ENCODE results near the gene ATOH7. TPM values are rescaled to one million over a fixed set of nuclear protein-coding genes. Genes with fewer than 3 reads are reported as not detected.

ATOH7 gene
- polyA plus RNA-seq, 3 donors = 0.04 to 0.32 TPM; not detected in 1

DNA sequence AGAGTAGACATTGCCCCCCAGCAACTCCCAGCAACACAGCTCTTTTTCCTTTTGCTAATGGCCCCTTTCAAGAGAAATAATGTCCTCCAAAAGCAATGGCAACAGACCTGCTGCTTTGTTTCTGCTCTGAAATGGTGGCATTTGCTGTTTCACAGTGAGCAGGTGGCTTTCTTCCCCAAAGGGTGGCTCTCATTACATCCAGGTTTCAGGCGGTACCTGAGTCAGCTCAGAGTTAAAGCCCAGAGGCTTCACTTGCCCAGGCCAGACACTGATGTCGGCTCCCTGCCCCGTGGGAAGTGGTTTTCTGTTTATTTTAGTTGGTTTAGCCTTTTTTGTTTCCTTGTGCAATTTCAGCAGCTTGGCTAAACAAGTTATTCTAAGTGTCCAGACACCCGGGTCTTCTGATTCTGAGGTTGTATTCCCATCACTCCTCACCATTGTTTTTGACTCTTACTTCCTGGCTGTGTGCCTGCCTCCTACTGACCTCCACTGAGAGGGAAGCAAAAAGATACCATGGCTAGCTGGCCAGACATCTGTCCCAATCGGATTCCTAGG lies 7.8 kb upstream of the ATOH7 start:
- WGBS, 3 donors = 61 to 75% (median 70%) methylated on average over 5 of the region's 5 CpGs
- H3K27ac ChIP-seq (ENCODE audit: low read depth, low read length) = no peak overlapping the region

DNA sequence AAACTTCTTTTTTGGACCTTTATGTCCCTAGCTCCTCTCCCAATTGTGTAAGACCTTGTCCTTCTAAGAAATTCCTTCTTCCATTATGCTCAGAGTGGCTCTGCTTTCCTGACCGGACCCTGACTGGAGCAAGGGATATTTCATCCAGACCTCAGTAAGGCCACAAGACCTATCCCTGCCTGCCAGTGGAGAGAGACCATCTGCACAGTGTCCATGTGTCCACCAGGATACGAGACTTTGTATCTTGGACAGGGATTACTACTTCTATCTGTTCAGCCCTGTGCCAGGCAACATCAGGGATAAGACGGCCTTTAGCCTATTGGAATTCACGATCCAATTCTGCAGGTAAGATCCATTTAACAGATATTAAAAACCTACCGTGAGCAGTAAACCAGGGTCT lies 7.2 kb upstream of the ATOH7 start:
- 95 to 96% (median 95%) methylated on average over 5 of the region's 5 CpGs for WGBS, 3 donors
- H3K27ac ChIP-seq (ENCODE audit: low read depth, low read length) = no peak overlapping the region

DNA sequence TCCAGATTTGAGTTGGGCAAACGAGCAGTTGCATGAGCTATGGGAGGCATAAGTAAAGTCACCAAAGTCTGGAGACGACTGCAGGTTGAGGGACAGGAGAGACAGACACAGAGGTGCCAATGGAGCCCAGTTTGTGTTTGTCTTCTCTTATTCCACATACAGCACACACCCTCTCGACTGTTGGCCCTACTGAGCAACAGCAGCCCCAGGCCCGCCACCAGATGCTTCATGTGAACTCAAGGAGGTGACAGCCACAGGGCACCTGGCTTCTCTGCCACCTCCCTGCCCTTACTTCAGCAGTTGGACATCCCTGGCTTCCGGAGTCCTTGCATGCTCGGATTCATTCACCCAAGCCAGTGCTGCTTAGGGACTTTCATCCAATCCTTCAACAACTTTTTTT lies 6.5 kb upstream of the ATOH7 start:
- H3K27ac ChIP-seq (ENCODE audit: low read depth, low read length) = no peak overlapping the region
- 86 to 93% (median 91%) methylated on average over 6 of the region's 6 CpGs for WGBS, 3 donors

DNA sequence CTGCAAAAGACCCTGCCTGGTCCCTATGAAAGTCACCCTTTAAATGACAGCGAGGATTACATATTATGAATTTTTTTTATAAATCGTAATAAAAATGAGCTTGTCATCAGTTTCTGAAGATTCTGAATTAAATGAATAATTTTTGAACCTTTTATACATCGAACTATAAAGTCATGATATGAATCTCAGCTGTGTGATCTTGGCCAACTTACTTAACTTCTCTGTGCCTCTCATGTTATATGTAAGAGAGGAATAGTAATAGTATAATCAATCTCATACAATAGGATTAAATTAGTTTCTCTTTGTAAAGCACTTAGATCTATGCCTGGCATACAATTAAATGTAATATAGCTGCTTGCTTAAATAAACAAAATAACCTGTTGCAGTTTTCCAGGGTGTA lies 5.3 kb upstream of the ATOH7 start:
- 90 to 93% (median 92%) methylated on average over 3 of the region's 3 CpGs for WGBS, 3 donors

DNA sequence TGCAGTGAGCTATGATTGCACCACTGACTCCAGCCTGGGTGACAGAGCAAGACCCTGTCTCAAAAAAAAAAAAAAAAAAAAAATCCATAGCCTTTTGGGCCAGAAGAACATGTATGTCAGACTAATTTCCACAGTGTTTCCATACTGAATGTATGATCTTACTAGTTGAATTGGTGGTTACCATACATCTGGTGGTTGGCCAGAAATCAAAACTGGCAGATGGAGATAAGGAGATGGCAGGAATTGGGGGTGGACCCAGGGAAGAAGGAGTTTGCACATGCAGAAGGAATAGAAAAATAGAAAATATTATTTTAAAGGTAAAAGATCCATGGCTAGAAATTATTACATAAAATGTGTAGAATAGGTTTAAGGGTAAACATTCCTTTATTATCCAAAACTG lies 3.7 kb upstream of the ATOH7 start:
- no peak overlapping the region for H3K27ac ChIP-seq (ENCODE audit: low read depth, low read length)

More for the DNA sequence above, 5.3 kb upstream of the ATOH7 start:
- H3K27ac ChIP-seq (ENCODE audit: low read depth, low read length) = no peak overlapping the region

DNA sequence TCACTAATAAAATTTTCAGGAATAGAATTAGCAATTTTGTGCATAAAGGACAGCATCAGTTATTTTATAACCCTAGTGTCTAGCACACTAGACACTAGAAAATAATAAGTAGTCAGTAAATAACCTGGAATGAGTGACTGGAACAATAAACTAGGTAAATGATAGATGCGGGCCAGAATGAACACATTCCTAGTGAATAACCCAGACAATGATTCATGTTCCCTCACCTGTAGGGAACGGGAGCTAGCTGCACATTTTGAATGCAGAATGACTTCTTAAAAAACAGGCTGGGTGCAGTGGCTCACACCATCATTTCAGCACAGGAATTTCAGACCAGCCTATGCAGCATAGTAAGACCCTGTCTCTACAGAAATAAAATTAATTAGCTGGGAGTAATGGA lies 3.2 kb upstream of the ATOH7 start:
- WGBS, 3 donors = 74 to 84% (median 81%) methylated on average over 2 of the region's 2 CpGs
- H3K27ac ChIP-seq (ENCODE audit: low read depth, low read length) = no peak overlapping the region

DNA sequence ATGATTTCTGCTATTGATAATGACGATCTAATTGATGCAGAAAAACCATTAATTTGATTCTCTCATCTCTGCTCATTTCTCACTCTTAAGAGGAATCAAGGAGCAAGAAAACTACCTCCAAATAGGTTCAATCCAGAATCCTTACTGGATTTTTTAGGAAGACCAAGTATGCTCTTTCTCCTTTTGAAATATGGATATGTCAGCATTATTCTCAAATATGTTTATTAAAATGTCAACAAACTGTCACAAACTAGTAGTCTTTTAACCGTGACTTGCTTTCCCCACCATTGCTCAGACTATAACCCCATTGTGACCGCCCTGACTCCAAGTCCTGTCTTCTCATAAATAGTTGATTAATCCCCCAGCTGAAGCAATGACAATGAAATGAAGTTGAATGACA lies 1.1 kb upstream of the ATOH7 start:
- WGBS, 3 donors = 82 to 87% (median 82%) methylated on average over 3 of the region's 3 CpGs
- no peak overlapping the region for H3K27ac ChIP-seq (ENCODE audit: low read depth, low read length)

DNA sequence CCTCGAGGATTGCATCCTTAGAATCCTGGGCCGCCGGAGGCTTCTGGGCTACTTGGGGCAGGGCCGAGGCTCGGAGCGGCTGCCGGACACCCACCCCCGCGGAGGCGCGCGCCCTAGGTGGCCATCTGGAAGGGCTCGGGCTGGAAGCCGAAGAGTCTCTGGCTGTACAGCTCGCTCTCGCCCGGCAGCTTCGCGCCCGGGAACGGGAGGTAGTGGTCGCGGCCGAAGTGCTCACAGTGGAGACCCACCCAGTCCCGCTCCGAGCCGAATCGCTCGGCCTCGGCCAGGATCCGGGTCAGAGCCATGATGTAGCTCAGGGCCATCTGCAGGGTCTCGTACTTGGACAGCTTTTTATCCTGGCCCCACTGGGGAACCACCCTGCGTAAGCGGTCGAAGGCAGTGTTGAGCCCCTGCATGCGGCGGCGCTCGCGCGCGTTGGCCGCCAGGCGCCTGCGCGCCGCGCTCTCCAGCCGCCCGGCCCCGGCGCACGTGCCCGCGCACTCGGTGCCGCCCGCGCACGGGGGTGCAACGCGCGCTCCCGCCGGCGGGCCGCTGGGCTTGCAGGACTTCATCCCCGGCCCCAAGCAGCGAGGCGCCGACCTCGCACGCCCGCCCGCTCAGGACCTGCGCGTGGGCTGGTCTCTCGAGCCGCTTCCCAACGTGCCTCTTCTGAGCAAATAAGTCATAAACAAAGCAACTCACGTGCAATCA lies 652 bp downstream of the ATOH7 start:
- H3K27ac ChIP-seq (ENCODE audit: low read depth, low read length) = no peak overlapping the region
- 0 to 1% (median 1%) methylated on average over 80 to 81 of the region's 81 CpGs for WGBS, 3 donors

DNA sequence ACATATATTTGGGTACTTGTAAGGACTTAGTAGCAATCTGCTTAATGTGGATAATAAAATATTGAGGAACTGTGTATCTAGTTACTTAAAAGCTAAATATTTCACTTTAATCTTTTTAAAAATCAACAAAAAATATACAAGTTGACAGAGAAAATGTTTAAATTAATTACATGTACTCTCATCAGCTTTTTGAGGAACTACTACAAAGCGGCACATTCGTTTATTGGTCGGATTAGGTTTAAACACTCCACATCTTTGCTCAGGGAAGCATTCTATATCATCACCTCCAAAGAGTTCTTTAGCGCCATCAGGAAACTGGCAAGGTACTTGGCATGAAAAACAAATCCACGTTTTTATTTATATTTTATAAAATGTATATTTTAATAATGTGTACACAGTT lies 1.6 kb downstream of the ATOH7 start:
- 77 to 82% (median 79%) methylated on average over 5 of the region's 5 CpGs for WGBS, 3 donors
- no peak overlapping the region for H3K27ac ChIP-seq (ENCODE audit: low read depth, low read length)

DNA sequence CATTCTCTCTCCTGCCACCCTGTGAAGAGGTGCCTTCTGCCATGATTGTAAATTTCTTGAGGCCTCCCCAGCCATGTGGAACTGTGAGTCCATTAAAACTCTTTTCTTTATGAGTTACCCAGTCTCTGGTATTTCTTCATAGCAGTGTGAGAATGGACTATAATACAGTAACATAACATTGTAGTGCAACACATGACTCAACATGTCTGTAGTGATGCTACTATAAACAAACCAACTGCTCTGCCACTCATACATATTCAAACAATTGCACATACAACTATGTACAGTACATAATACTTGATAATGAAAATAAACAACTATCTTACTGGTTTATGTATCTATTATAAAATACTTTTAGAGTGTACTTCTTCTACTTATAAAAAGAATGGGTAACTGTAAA lies 7.1 kb downstream of the ATOH7 start:
- H3K27ac ChIP-seq (ENCODE audit: low read depth, low read length) = no peak overlapping the region

DNA sequence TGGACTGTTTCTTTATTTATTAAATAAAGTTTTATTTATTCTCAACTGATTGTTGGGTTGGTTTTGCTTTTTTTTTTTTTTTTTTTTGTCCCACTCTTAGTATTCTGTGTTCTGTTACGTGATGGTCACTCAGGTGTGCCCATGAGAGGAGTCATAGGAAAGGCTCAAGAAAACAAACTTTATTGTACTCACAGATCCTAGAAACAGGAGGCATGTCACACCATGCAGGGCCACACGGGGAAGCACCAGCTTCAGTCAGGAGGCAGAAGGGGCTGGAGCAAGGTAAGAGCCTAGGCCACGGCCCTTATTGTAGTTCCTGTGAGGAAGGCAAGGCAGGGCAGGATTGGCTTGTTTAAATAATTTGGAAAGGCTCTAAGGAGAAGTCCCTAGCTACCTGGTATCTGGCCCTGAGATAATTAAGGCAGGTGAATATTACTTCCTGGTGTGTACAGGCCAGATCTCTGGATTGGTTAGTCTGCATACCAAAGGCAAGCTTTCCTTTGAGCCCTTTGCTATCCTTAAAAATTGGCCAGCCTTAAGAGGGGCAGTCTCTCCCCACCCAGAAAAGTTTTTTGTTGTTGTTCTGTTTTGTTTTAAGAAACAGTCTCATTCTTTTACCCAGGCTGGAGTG lies 8.3 kb downstream of the ATOH7 start:
- H3K27ac ChIP-seq (ENCODE audit: low read depth, low read length) = no peak overlapping the region
- WGBS, 3 donors = 77 to 87% (median 80%) methylated on average over 3 of the region's 3 CpGs

DNA sequence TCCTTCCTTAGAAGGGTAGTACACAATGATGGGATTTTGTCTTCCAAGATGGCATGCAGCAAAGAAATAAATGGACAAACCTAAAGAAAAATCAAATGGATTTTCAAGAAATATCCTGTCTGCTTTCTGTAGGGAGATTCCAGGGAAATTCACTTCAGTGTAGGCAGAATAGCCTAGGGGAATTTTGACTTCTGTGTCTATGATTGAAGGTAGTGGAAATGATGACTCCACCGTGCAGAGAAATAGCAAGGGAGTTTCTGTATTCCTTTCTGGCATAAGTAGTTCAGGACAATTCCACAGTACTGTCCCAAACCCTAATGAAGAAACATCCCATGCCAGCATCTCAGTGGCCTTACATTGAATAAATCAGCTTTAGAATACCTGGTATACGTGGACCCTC lies 9.5 kb downstream of the ATOH7 start:
- no peak overlapping the region for H3K27ac ChIP-seq (ENCODE audit: low read depth, low read length)
- WGBS, 3 donors = 75 to 88% (median 84%) methylated on average over 2 of the region's 2 CpGs

DNA sequence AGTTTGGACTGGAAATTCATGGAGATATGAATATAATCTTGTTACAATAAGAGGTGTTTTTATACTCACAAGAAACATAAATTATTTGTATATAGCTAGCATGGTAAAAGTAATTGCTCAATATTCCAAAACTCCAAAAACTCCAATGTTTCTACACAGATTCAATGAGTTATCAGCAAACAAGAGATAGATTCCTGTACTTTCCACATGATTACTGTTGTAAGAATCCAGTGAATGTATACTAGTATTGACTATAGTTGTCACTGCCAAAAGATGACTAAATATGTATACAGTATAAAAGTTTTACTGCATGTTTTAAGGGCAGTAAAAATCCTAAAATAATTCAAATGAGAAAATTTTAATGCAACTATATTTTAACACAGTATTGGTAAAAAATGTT lies 10.7 kb downstream of the ATOH7 start:
- H3K27ac ChIP-seq (ENCODE audit: low read depth, low read length) = no peak overlapping the region

DNA sequence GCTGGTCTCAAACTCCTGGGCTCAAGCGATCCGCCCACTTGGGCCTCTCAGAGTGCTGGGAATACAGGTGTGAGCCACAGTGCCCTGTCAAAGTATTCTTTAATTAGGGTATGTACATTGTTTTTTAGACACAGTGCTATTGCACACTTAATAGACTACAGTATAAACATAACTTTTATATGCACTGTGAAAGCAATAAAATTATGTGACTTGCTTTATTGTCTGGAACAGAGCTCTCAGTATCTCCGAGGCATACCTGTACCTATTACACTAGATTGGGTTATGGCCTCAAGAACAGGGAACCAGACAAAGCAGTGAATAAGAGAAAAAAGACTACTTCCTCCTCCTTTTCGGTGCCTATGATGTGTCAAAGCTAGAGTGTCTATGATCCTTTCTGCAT lies 13.1 kb downstream of the ATOH7 start:
- no peak overlapping the region for H3K27ac ChIP-seq (ENCODE audit: low read depth, low read length)
- 77 to 93% (median 88%) methylated on average over 4 of the region's 4 CpGs for WGBS, 3 donors

DNA sequence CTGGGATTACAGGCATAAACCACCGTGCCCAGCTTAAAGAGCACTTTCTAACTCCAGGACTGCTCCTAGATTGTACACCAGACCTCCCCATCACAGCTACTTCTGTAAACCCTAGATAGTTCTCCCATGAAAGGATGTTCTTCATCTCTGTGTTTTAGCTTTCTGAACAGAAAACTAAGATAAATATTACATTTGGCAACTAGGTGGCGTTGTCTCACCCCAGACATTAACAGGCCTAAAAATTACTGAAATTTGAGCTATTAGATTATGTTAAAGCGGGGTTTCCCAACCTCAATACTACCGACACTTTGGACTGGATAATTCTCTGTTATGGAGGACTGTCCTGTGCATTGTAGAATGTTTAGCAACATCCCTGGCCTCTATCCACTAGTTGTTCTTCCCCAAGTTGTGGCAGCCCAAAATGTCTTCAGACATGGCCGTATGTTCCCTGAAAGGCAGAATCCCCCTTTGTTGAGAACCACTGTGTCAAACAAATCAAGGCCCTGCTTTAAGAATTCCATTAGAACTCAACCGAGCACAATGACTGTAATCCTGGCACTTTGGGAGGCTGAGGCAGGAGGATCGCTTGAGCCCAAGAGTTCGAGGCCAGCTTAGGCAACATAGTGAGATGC lies 19.1 kb downstream of the ATOH7 start:
- H3K27ac ChIP-seq (ENCODE audit: low read depth, low read length) = no peak overlapping the region
- WGBS, 3 donors = 54 to 60% (median 54%) methylated on average over 8 of the region's 8 CpGs

DNA sequence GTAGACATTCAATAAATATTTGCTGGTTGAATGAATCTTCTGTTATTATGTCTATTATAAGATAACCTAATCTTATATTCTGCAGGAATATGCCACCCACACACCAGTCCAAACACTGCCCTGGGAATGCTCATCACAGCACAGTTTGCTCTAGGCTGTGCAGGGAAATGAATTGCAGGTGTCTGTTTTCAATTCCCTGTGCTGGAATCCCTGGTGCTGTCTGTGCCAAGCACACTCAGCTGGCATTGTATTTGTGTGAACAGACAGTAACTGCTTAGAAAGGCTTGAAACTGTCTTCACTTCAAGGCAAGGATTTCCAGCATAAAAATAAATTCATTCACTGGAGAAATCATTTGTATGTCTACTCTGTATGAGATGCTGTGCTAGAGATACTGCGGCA lies 20.2 kb downstream of the ATOH7 start:
- H3K27ac ChIP-seq (ENCODE audit: low read depth, low read length) = no peak overlapping the region
- WGBS, 3 donors = 70 to 88% (median 78%) methylated on average over 1 of the region's 1 CpG

DNA sequence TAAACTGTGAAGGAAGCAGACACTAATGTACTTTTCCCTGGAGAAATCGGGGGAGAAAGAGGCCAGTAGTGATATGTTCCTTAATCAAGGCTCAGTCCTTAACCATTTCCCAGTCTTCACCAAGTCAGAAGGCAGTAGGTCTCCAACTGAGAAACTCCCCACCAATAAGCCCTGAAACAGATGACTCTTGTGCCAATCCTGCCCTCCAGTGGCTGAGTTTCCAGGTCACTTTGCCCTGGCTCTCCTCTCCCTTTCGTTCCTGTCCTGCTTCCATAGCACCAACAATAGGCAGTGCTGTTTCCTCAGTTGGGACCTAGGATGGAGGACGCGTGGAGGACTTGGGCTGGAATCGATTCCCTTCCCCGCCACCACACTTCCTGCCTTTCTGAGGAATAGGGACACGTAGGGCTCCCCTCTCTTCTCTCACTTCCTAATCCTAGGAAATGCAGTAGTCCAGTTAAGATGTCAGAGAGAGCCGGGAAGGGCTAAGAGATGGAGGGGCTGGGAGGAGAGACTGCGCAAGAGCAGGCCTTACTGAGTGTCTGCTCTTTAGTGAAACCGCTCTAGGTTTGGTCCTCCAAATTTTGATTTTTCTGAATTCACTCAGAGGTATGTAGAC lies 23.4 kb downstream of the ATOH7 start:
- 49 to 67% (median 50%) methylated on average over 10 of the region's 10 CpGs for WGBS, 3 donors
- no peak overlapping the region for H3K27ac ChIP-seq (ENCODE audit: low read depth, low read length)

DNA sequence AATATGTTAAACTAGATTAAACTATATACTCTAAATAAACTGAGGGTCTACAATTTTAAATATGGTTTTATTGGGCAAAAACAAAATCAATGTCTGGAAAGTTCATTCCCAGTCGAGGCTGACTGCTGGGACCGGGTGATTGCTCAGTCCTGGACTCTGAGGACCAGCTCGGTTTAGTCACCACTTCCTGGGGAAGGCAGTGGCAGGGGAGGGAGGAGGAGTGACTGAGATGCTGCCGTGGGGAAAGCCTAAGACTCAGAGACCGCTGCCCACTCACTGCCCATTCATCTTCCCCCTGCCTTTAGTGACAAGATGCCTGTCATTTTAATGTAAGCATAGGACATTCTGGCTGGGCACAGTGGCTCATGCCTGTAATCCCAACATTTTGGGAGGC lies 29.0 kb downstream of the ATOH7 start:
- no peak overlapping the region for H3K27ac ChIP-seq (ENCODE audit: low read depth, low read length)
- 14 to 50% (median 24%) methylated on average over 5 of the region's 5 CpGs for WGBS, 3 donors

DNA sequence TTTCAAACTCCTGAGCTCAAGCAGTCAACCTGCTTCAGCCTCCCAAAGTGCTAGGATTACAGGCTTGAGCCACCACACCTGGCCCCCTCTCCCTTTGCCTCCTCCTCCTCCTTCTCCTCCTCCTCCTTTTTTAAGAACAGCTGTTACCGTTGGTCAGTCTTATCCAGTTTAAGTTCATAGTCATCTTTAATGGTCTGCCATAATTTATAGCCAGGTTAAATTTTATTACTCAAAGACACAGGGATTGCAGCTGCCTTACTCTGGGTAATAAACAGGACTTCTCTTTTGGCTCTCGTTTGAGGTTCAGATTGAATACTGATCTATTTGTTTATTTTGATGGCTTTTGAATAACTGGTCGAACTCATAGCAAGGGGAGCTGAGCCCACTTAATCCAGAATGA lies 35.2 kb downstream of the ATOH7 start:
- WGBS, 3 donors = 44 to 61% (median 60%) methylated on average over 3 of the region's 3 CpGs
- H3K27ac ChIP-seq (ENCODE audit: low read depth, low read length) = no peak overlapping the region

All from adipose tissue (tissue), 3 donors.